22Rv1 (cell line): ENCODE results near the gene EPHA3.

ENCODE experiments used
- CTCF ChIP-seq: fragments of 450-650 bp; IDR thresholded peaks from 2 replicates; pipeline ENCODE4 v1.5.1; 2017; ENCODE audit warnings: mild to moderate bottlenecking
- ZFX ChIP-seq: fragments of 450-650 bp; IDR thresholded peaks from 2 replicates; pipeline ENCODE4 v1.6.1; 2017; ENCODE audit warnings: antibody characterized with exemption, borderline replicate concordance

- TF ChIP-seq CTCF (no peak), ZFX (no peak)
These were observed 256.9 kb downstream of the EPHA3 start for GRCh38 chr3:89364314-89364713.
